Mononuclear cell (primary cell): ENCODE measurements around the gene SNAP25. TPM values are rescaled to one million over a fixed set of nuclear protein-coding genes. Genes with fewer than 3 reads are reported as not detected.

Source experiments
- H3K27me3 ChIP-seq: 2 replicates; pipeline ENCODE4 v1.6.0; 2011; ENCODE audit warnings: low read length, control low read depth; ENCODE audit not compliant: insufficient read depth
- H3K4me1 ChIP-seq: 2 replicates; pipeline ENCODE4 v1.5.1; 2011; ENCODE audit warnings: mild to moderate bottlenecking, low read length, control low read depth; ENCODE audit not compliant: insufficient read depth
- H3K4me3 ChIP-seq: 2 replicates; pipeline ENCODE4 v1.5.1; 2011; ENCODE audit warnings: mild to moderate bottlenecking, low read length, moderate library complexity
- H3K9me3 ChIP-seq: 2 replicates; pipeline ENCODE4 v1.5.1; 2011; ENCODE audit warnings: low read depth, mild to moderate bottlenecking, control low read depth, low read length
- total RNA-seq: library from RNA; depleted of rRNA; stranded (reverse); fragments of >200 nt; gene quantifications from one replicate; pipeline ENCODE4 v1.2.3, GENCODE V29; 2012

SNAP25 gene
- total RNA-seq, 1 donor: not detected

DNA sequence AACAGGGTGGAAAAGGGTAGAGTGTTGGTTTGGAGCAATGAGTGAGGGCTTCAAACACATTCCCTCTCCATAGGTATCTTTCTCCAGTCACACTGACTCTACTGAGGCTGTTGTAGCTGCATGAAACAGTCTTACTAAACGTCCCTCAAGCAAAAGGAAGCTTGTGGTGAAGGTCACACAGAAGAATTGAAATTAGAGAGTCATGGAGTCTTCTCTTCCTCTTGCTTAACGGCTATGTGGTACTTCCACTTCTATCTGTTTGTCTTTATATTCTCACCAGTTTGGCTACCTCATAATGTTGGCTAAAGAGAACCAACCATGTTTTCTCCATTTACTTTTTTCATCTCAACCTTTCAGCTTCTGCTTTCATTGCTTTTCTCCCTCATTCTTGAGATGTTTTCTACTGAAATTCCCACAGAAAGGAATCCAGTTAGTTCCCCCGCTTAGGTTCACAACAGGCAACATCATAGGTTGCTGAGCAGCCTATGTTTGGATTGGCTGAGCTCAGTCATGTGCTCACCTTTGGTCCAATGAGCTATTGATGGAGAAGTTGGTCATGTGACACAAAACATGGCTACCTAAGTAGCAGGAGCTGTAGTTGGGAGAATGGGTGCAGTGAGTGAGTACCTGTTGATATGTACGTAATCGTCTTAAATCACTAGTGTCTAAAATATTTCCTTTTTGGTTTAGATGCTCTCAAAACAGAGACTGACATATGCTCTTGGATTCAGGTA lies 99.8 kb downstream of the SNAP25 start:
- peaks cover 11% of the 10 kb centered on the region for H3K4me1 ChIP-seq
- no peak overlapping the region for H3K4me3 ChIP-seq
- no peaks in the 10 kb centered on the region for H3K9me3 ChIP-seq
- no peaks in the 10 kb centered on the region for H3K27me3 ChIP-seq

- Histone ChIP-seq H3K4me1 (peaks cover 11% of the 10 kb centered on the region), H3K4me3 (no peak overlapping the region), H3K9me3 (no peaks in the 10 kb centered on the region), H3K27me3 (no peaks in the 10 kb centered on the region)
Measured at GRCh38 chr20:10319855-10320254, 101.2 kb downstream of the SNAP25 start.

DNA sequence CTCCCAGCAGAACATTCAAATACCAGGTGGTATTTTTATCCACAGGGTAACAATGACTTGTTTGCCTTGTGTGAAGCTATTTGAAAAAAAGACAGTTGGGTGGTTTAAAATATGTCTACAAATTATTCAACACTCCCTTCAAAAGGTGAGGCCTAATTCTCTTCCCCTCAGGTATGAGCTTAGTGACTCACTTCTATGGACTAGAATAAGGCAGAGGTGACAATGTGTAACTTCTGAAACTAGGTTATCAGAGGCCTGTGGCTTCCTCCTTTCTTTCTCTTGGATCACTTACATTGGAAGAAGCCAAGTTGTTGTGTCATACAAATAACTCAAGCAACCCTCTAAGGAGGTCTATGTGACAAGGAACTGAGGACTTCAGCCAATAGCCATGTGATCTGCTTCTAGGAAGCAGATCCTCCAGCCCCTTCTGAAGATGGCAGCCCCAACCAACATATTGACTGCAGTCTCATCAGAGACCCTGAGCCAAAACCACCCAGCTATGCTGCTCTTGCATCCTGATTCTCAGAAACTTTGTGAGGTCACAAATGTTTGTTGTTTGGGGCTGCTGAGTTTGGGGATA lies 102.6 kb downstream of the SNAP25 start:
- Histone ChIP-seq H3K9me3 (no peaks in the 10 kb centered on the region), H3K4me1 (peaks cover 11% of the 10 kb centered on the region), H3K4me3 (no peak overlapping the region), H3K27me3 (no peaks in the 10 kb centered on the region)

- H3K4me1 ChIP-seq: peaks cover 11% of the 10 kb centered on the region
- H3K4me3 ChIP-seq: no peak overlapping the region
- no peaks in the 10 kb centered on the region for H3K27me3 ChIP-seq
- no peaks in the 10 kb centered on the region for H3K9me3 ChIP-seq
Measured at GRCh38 chr20:10322073-10323012, 103.7 kb downstream of the SNAP25 start.

DNA sequence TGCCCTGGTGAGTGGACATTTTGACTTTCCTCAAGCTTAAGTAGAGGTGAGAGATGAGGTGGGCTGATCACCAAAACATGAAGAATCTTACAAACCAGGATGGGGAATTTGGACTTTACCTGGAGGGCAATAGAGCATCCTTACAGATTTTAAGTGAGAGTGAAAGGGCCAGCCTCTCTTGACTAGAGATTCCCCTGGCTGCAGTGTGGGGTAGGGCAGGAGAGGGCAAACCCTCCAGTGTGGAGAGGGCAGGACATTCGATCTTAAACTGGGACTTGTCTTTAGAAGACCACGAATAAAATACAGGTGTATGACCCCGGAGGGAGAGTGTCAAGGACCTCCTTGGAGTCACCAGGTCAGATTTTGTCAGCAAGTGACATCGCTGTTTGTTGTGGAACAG lies 105.1 kb downstream of the SNAP25 start:
- Histone ChIP-seq H3K27me3 (no peaks in the 10 kb centered on the region), H3K4me3 (no peak overlapping the region), H3K9me3 (no peaks in the 10 kb centered on the region)

DNA sequence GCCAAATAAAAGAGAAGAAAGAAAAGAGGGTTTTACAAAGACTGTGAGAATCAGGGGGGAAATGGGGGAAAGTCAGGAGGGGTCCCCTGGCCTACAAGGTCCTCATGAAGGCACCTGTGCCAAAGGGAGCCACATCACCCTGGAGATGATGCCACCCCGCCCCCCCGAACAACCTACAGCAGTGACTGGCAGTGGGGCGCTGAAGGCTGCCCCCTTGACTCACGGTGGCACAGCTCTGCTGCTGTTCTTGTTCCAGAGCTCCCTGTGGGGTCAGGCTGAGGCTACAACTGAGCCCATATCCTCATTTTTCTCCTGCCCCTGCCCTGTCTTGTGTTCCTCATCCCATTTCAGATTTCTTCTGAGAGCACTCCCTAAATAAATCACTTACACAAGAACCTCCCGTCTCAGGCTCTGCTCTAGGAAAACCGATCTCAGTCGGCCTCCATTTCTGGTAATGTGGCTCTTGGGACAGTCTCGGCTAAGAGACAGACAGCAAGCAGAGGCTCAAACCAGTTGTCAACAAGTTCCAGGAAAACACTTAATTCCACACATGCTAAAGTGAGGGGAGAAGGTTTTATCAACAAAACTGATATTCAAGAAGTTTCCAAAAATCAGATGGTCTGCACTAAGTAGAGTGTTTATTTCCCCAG lies 105.7 kb downstream of the SNAP25 start:
- Histone ChIP-seq H3K4me3 (no peak overlapping the region), H3K9me3 (no peaks in the 10 kb centered on the region), H3K4me1 (no peaks in the 10 kb centered on the region), H3K27me3 (no peaks in the 10 kb centered on the region)

More for the DNA sequence above, 105.1 kb downstream of the SNAP25 start:
- peaks cover 2% of the 10 kb centered on the region for H3K4me1 ChIP-seq

DNA sequence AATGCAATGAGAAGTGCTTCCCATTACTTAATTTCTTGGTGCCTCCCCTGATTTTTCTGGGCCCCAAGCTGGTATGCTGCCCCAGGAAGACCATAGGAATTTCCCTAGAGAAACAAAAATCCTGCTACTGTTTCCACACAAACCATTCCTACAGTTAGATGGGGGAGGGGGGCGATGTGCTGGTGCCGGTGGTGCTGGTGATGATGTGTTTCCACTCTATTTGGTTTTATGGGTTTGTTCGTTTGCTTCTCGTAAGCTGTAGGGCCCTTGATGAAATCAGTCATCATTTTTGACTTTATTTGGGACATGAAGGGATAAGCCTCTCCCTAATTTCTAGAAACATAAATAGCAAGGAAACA lies 110.2 kb downstream of the SNAP25 start:
- Histone ChIP-seq H3K4me1 (no peaks in the 10 kb centered on the region), H3K4me3 (no peak overlapping the region), H3K9me3 (no peaks in the 10 kb centered on the region), H3K27me3 (no peaks in the 10 kb centered on the region)

- H3K27me3 ChIP-seq: no peaks in the 10 kb centered on the region
- H3K4me1 ChIP-seq: no peaks in the 10 kb centered on the region
- no peak overlapping the region for H3K4me3 ChIP-seq
- H3K9me3 ChIP-seq: no peaks in the 10 kb centered on the region
Measured at GRCh38 chr20:10329387-10330005, 110.9 kb downstream of the SNAP25 start.

- no peak overlapping the region for H3K4me3 ChIP-seq
- H3K27me3 ChIP-seq: no peaks in the 10 kb centered on the region
- no peaks in the 10 kb centered on the region for H3K9me3 ChIP-seq
- no peaks in the 10 kb centered on the region for H3K4me1 ChIP-seq
Measured at GRCh38 chr20:10330071-10330470, 111.4 kb downstream of the SNAP25 start.

- Histone ChIP-seq H3K4me1 (no peaks in the 10 kb centered on the region), H3K9me3 (no peaks in the 10 kb centered on the region), H3K27me3 (no peaks in the 10 kb centered on the region), H3K4me3 (no peak overlapping the region)
Measured at GRCh38 chr20:10332656-10333415, 114.2 kb downstream of the SNAP25 start.

DNA sequence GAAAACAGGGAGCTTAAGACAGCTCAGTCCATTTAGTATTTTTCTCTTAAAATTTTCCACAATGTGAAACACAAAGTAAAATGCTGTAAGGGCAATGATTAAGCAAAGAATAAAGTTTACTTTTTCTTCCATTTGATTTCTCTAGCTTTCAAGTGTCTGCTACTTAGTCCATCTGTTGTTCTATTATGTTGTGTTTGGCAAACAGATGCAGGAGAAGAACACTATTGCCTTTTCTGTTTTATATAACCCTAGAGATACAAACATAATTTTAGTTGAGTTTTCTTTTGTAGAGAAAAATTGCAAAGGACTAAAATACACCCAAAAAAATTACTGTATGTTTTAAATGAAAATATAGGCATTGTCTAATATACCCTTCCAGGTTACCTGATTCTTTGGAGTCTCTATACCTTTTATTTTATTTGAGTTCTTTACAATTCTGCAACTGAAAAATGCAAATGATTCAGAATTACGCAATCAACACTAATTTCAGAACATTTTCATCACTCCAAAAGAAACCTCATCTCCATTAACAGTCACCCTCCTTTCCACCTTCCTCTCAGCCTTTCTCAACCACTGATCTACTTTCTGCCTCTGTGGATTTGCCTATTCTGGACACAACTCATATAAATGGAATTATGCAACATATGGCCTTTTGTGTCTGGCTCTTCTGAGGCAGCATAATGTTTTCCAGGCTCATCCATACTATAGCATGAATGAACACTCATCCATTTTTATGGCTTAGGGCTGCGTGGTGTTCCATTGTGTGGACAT lies 118.5 kb downstream of the SNAP25 start:
- Histone ChIP-seq H3K9me3 (no peaks in the 10 kb centered on the region), H3K27me3 (no peaks in the 10 kb centered on the region), H3K4me1 (no peaks in the 10 kb centered on the region), H3K4me3 (no peak overlapping the region)

DNA sequence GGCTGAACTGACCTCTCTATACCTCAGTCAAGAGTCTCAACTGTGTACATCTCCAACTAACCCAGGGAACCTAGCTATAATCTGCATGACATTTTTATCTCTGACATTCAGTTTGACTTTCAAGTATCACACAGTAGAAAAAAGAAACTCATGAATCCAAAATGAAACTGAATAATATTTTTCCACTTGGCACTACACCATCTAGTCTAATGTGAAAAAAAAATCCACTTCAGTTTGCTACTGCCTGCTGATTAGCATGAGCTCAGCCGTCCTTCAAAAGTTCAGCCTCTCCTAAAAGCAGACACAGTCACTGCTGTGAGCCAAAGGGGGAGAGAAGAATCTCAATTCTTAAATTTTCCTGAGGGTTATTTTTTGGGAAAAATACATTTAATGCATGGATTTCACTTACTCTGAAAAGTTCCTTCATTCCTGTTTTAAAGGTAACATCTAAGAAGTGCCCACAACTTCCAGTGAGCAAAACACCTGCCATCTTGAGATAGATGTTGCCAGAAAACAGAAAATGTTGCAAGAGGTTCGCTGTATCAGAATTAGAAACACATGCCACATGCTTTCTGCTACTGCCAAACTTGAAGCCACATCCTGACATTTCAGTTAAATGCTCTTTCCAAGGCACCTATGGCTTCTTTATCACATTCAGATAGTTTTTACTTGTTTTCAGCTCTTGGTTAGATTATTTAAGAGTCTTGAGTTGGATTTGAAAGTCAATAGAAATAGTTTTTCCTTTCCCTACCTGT lies 120.0 kb downstream of the SNAP25 start:
- H3K4me3 ChIP-seq: no peak overlapping the region
- no peaks in the 10 kb centered on the region for H3K4me1 ChIP-seq
- H3K27me3 ChIP-seq: no peaks in the 10 kb centered on the region
- no peaks in the 10 kb centered on the region for H3K9me3 ChIP-seq

- no peaks in the 10 kb centered on the region for H3K9me3 ChIP-seq
- H3K4me3 ChIP-seq: no peak overlapping the region
- no peaks in the 10 kb centered on the region for H3K27me3 ChIP-seq
- no peaks in the 10 kb centered on the region for H3K4me1 ChIP-seq
Measured at GRCh38 chr20:10339609-10340008, 121.0 kb downstream of the SNAP25 start.
